ENCODE data around the gene CYP27A1.

The CYP27A1 gene

GRCh38 chr2:218773881-218774280 lies 8.1 kb upstream of the CYP27A1 start:
- no peak for DNase-seq (ENCODE audit: low spot score)

- DNase-seq (ENCODE audit: low spot score) = no peak
Observed at GRCh38 chr2:218776488-218776887, 5.5 kb upstream of the CYP27A1 start.

GRCh38 chr2:218777276-218777990 lies 4.5 kb upstream of the CYP27A1 start:
- no peak for DNase-seq (ENCODE audit: low spot score)

- DNase-seq (ENCODE audit: low spot score) = no peak
Observed at GRCh38 chr2:218780046-218780445, 1.9 kb upstream of the CYP27A1 start.

GRCh38 chr2:218780851-218781690 lies 876 bp upstream of the CYP27A1 start:
- no peak for DNase-seq (ENCODE audit: low spot score)

GRCh38 chr2:218782528-218782844 lies 539 bp downstream of the CYP27A1 start:
- no peak for DNase-seq (ENCODE audit: low spot score)

- DNase-seq (ENCODE audit: low spot score) = no peak
Observed at GRCh38 chr2:218783688-218784087, 1.7 kb downstream of the CYP27A1 start.

- DNase-seq (ENCODE audit: low spot score) = no peak
Observed at GRCh38 chr2:218785103-218785502, 3.2 kb downstream of the CYP27A1 start.

GRCh38 chr2:218786133-218786532 lies 4.2 kb downstream of the CYP27A1 start:
- DNase-seq (ENCODE audit: low spot score) = no peak

GRCh38 chr2:218788529-218789255 lies 6.7 kb downstream of the CYP27A1 start:
- no peak for DNase-seq (ENCODE audit: low spot score)

- DNase-seq (ENCODE audit: low spot score) = no peak
Observed at GRCh38 chr2:218792433-218792832, 10.5 kb downstream of the CYP27A1 start.

- no peak for DNase-seq (ENCODE audit: low spot score)
Observed at GRCh38 chr2:218796691-218797090, 14.7 kb downstream of the CYP27A1 start.

- DNase-seq (ENCODE audit: low spot score) = no peak
Observed at GRCh38 chr2:218798767-218799504, 17.0 kb downstream of the CYP27A1 start.

GRCh38 chr2:218799990-218800389 lies 18.0 kb downstream of the CYP27A1 start:
- DNase-seq (ENCODE audit: low spot score) = no peak

GRCh38 chr2:218802386-218802994 lies 20.5 kb downstream of the CYP27A1 start:
- no peak for DNase-seq (ENCODE audit: low spot score)

GRCh38 chr2:218804817-218805216 lies 22.9 kb downstream of the CYP27A1 start:
- DNase-seq (ENCODE audit: low spot score) = no peak

- DNase-seq (ENCODE audit: low spot score) = peak; percentile 1
Observed at GRCh38 chr2:218805627-218806026, 23.7 kb downstream of the CYP27A1 start.

GRCh38 chr2:218806346-218806978 lies 24.5 kb downstream of the CYP27A1 start:
- peak; percentile 87 for DNase-seq (ENCODE audit: low spot score)

- DNase-seq (ENCODE audit: low spot score) = no peak
Observed at GRCh38 chr2:218807626-218808025, 25.7 kb downstream of the CYP27A1 start.

- no peak for DNase-seq (ENCODE audit: low spot score)
Observed at GRCh38 chr2:218809515-218809914, 27.6 kb downstream of the CYP27A1 start.

GRCh38 chr2:218810256-218810655 lies 28.3 kb downstream of the CYP27A1 start:
- DNase-seq (ENCODE audit: low spot score) = no peak
